ENCODE results near the gene INSYN1.

DNA sequence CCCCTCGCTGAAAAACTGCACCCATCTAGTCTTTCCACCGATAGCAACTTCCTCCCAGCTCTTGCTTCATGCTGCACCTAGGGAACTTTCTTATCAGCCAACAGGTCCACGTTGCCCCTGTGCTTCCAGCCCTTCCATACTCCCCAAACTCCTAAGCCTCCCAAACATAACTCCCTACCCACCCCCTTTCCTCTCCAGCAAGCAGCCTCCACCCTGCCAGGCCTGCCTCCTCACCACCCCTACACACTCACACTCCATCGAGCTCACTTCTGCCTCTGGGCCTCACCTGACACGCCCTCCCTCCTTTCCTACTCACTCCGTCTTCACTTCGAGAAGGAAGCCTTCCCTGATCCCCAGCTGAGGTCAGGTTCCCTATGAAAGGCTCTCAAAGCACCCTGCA, 8.1 kb downstream of the INSYN1 start:
- no peak for TF ChIP-seq POLR2AphosphoS5 (IDR thresholded peaks at IDR 0.05)
- TF ChIP-seq, protein P1, sequence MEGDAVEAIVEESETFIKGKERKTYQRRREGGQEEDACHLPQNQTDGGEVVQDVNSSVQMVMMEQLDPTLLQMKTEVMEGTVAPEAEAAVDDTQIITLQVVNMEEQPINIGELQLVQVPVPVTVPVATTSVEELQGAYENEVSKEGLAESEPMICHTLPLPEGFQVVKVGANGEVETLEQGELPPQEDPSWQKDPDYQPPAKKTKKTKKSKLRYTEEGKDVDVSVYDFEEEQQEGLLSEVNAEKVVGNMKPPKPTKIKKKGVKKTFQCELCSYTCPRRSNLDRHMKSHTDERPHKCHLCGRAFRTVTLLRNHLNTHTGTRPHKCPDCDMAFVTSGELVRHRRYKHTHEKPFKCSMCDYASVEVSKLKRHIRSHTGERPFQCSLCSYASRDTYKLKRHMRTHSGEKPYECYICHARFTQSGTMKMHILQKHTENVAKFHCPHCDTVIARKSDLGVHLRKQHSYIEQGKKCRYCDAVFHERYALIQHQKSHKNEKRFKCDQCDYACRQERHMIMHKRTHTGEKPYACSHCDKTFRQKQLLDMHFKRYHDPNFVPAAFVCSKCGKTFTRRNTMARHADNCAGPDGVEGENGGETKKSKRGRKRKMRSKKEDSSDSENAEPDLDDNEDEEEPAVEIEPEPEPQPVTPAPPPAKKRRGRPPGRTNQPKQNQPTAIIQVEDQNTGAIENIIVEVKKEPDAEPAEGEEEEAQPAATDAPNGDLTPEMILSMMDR (IDR thresholded peaks at IDR 0.05) = no peak
- TF ChIP-seq POLR2A (IDR thresholded peaks at IDR 0.05) = no peak
- no peak for TF ChIP-seq EP300 (IDR thresholded peaks at IDR 0.05; ENCODE audit: low read depth)
